Kidney epithelial cell (primary cell): ENCODE results near the gene KPNB1. TPM values are rescaled to one million over a fixed set of nuclear protein-coding genes. Genes with fewer than 3 reads are reported as not detected.
"Not testable (repeated sequence)": the region's sequence is repeated elsewhere in the genome, so short reads cannot be mapped to it uniquely, and the experiment has no call there.

Experiments
- DNase-seq: peaks from one replicate; pipeline ENCODE4 v3.0.0-alpha.2; 2010; ENCODE audit warnings: low read depth
- H3K27me3 ChIP-seq: 2 replicates; pipeline ENCODE4 v1.6.0; 2011; ENCODE audit warnings: low read length; ENCODE audit not compliant: control insufficient read depth, insufficient read depth
- H3K36me3 ChIP-seq: 2 replicates; pipeline ENCODE4 v1.5.1; 2011; ENCODE audit warnings: low read length; ENCODE audit not compliant: control insufficient read depth, insufficient read depth
- H3K4me3 ChIP-seq: 2 replicates; pipeline ENCODE4 v1.5.1; 2011; ENCODE audit warnings: low read depth, mild to moderate bottlenecking, control low read depth, low read length
- CTCF ChIP-seq: IDR thresholded peaks from 2 replicates; pipeline ENCODE4 v1.5.1; 2011; ENCODE audit warnings: mild to moderate bottlenecking, moderate library complexity, low read length, control low read depth, inconsistent platforms; ENCODE audit not compliant: insufficient read depth, poor library complexity, severe bottlenecking
- total RNA-seq: library from RNA; depleted of rRNA; stranded (reverse); fragments of >200 nt; gene quantifications from 2 replicates; pipeline ENCODE4 v1.2.3, GENCODE V29; 2015

KPNB1 gene
- total RNA-seq, 1 donor from 2014 or later = 249 TPM

- DNase-seq = no peak
- Histone ChIP-seq H3K4me3 (no peak overlapping the region), H3K27me3 (no peaks in the 10 kb centered on the region), H3K36me3 (peaks cover 5% of the 10 kb centered on the region)
- no peak for TF ChIP-seq CTCF
Observed at GRCh38 chr17:47676510-47677165, 26.9 kb downstream of the KPNB1 start.

DNA sequence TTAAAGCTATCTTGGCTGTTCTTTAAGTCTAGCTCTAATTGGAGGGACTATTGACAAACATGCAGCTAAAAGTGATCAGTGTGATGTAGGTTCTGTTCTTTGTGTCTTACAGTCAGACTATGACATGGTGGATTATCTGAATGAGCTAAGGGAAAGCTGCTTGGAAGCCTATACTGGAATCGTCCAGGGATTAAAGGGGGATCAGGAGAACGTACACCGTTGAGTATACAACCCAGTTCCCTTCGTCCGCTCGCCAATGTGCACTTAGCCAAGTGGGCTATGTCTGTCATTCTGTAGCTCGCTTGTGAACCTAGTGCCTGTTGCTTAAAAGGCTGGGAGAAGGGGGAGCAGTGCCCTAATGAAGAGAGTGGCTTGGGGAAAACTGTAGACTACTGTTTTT is 28.5 kb downstream of the KPNB1 start:
- no peak for TF ChIP-seq CTCF
- no peak for DNase-seq
- Histone ChIP-seq H3K27me3 (no peaks in the 10 kb centered on the region), H3K36me3 (peaks cover 7% of the 10 kb centered on the region), H3K4me3 (no peak overlapping the region)

GRCh38 chr17:47682138-47682537 is 32.4 kb downstream of the KPNB1 start:
- no peaks in the 10 kb centered on the region for H3K27me3 ChIP-seq
- TF ChIP-seq CTCF = no peak
- peaks cover 5% of the 10 kb centered on the region for H3K36me3 ChIP-seq
- DNase-seq = no peak
- H3K4me3 ChIP-seq = no peak overlapping the region

DNA sequence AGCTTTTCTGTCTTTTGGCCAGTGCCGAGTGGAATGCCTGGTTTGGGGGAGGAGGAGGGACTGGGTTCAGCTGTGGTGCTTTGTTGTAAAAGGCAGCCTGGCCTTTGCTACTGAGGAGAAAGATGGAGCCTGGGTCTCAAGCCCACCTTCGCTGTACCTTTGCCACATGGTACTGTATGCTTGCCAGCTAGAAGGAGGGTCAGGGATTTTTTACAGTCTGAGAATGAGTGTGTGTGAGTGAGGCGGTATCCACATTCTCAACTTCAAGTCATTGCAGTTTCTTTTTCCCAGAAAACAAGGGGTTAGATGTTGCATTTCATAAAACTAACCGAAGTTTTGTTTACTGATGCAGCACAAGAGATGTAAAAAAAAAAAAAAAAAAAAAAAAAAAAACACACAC is 33.0 kb downstream of the KPNB1 start:
- H3K36me3 ChIP-seq, DNase-seq, H3K4me3 ChIP-seq, H3K27me3 ChIP-seq: not testable (repeated sequence)

- TF ChIP-seq CTCF = no peak
Observed at GRCh38 chr17:47684025-47684424, 34.3 kb downstream of the KPNB1 start.

GRCh38 chr17:47684535-47685193 is 34.9 kb downstream of the KPNB1 start:
- DNase-seq = no peak
- peaks cover 3% of the 10 kb centered on the region for H3K36me3 ChIP-seq
- H3K27me3 ChIP-seq = no peaks in the 10 kb centered on the region
- TF ChIP-seq CTCF = no peak
- H3K4me3 ChIP-seq = no peak overlapping the region

More at GRCh38 chr17:47684025-47684424, 34.3 kb downstream of the KPNB1 start:
- Histone ChIP-seq H3K4me3 (no peak overlapping the region), H3K36me3 (peaks cover 3% of the 10 kb centered on the region), H3K27me3 (no peaks in the 10 kb centered on the region)
- no peak for DNase-seq
